GM12878 (cell line): ENCODE data around the gene SLC6A12. TPM values are rescaled to one million over a fixed set of nuclear protein-coding genes. Genes with fewer than 3 reads are reported as not detected.

ENCODE experiments used
- ATAC-seq: fragments of 200-7000 bp; cut with Tn5 transposase; 3 replicates; pipeline ENCODE4 v1.9.1; 2020; ENCODE audit warnings: mild to moderate bottlenecking, moderate library complexity
- Bru-seq: library from RNA; stranded (reverse); fragments of 400-500 nt; gene quantifications from one replicate; lab custom pipeline; 2021; lab: Mats Ljungman, UMichigan
- BruChase-seq, 2 experiments: library from RNA; stranded (reverse); fragments of 400-500 nt; gene quantifications; one replicate each; lab custom pipeline; 2021; lab: Mats Ljungman, UMichigan
- BruUV-seq: library from RNA; stranded (reverse); fragments of 400-500 nt; replicated peaks from 2 replicates; lab custom pipeline; 2021; lab: Mats Ljungman, UMichigan
- CTCF ChIA-PET: fragments of 300-600 bp; sonication (Branson Sonifier 250); formaldehyde crosslinking; extraction: SDS; loops from one replicate; lab custom pipeline; 2021; ENCODE audit warnings: inconsistent platforms; lab: Yijun Ruan, JAX
- POLR2A ChIA-PET: fragments of 350-600 bp; formaldehyde crosslinking; extraction: SDS; loops from one replicate; lab custom pipeline; 2021; ENCODE audit warnings: inconsistent platforms; lab: Charles Lee
- RAD21 ChIA-PET: fragments of 300-600 bp; sonication (Branson Sonifier 250); formaldehyde crosslinking; loops from one replicate; lab custom pipeline; 2023; ENCODE audit warnings: antibody characterized with exemption; ENCODE audit not compliant: unreplicated experiment; lab: Charles Lee
- SMC1A ChIA-PET: fragments of 300-600 bp; sonication (Branson Sonifier 250); formaldehyde crosslinking; loops from one replicate; lab custom pipeline; 2023; ENCODE audit not compliant: unreplicated experiment, uncharacterized antibody; lab: Charles Lee
- DNase-seq: peaks from one replicate; pipeline ENCODE4 v3.0.0-alpha.2; 2011; ENCODE audit warnings: low read depth, low spot score
- FAIRE-seq: peaks from 3 replicates; lab custom pipeline; 2011; peaks lifted over from hg19 to GRCh38; lab: Jason Lieb, UNC
- H2AFZ ChIP-seq: 2 replicates; pipeline ENCODE4 v1.6.0; 2011; ENCODE audit warnings: low read depth, low read length, control low read depth; ENCODE audit not compliant: control insufficient read depth
- H3K27ac ChIP-seq: 2 replicates; pipeline ENCODE4 v1.5.1; 2011; ENCODE audit warnings: control low read depth; ENCODE audit not compliant: control insufficient read depth, insufficient read depth
- H3K27me3 ChIP-seq, 2 experiments: replicated peaks in 1 of 2; 2 replicates each; pipeline versions ENCODE4 v1.6.0 to v1.6.1; 2011; ENCODE audit warnings: low read length in 1 of 2; ENCODE audit not compliant: control insufficient read depth in 2 of 2, insufficient read depth in 2 of 2
- H3K36me3 ChIP-seq, 2 experiments: 2 replicates each; pipeline ENCODE4 v1.5.1; 2011; ENCODE audit warnings: low read length in 1 of 2; ENCODE audit not compliant: control insufficient read depth in 2 of 2, insufficient read depth in 2 of 2
- H3K4me1 ChIP-seq: 2 replicates; pipeline ENCODE4 v1.6.1; 2011; ENCODE audit warnings: mild to moderate bottlenecking, low read length, moderate library complexity, mixed read lengths; ENCODE audit not compliant: control insufficient read depth, insufficient read depth
- H3K4me2 ChIP-seq: 2 replicates; pipeline ENCODE4 v1.6.0; 2011; ENCODE audit warnings: control low read depth; ENCODE audit not compliant: control insufficient read depth, insufficient read depth
- H3K4me3 ChIP-seq: fragments of 200-600 bp; sonication (generic); 2 replicates; pipeline ENCODE4 v1.5.1; 2016
- H3K79me2 ChIP-seq: 2 replicates; pipeline ENCODE4 v1.6.0; 2011; ENCODE audit warnings: low read length; ENCODE audit not compliant: control insufficient read depth, insufficient read depth
- H3K9ac ChIP-seq: 2 replicates; pipeline ENCODE4 v1.8.0; 2011; ENCODE audit warnings: low read length, control low read depth, mixed read lengths; ENCODE audit not compliant: control insufficient read depth, insufficient read depth
- H3K9me3 ChIP-seq: replicated peaks from 3 replicates; pipeline ENCODE4 v1.5.1; 2011; ENCODE audit warnings: mild to moderate bottlenecking, low read length; ENCODE audit not compliant: control insufficient read depth, insufficient read depth
- H4K20me1 ChIP-seq: 2 replicates; pipeline ENCODE4 v1.6.0; 2011; ENCODE audit not compliant: control insufficient read depth, insufficient read depth
- CEBPZ ChIP-seq: fragments of 150-350 bp; IDR thresholded peaks from 2 replicates; pipeline ENCODE4 v1.6.1; 2016; ENCODE audit warnings: low read depth, low read length
- EP300 ChIP-seq, 2 experiments: fragments of 150-350 bp in 1 of 2; IDR thresholded peaks; 2 replicates each; pipeline ENCODE4 v1.6.1; 2011 to 2012; ENCODE audit warnings: low read depth in 2 of 2, low read length in 2 of 2, borderline replicate concordance in 1 of 2, improper control_type of control experiment in 1 of 2, inconsistent platforms in 1 of 2; ENCODE audit not compliant: control insufficient read depth in 1 of 2
- ETV6 ChIP-seq, 2 experiments: fragments of 450-650 bp in 1 of 2; IDR thresholded peaks in 1 of 2; conservative IDR thresholded peaks in 1 of 2; 2 replicates each; pipeline ENCODE4 v1.6.1; 2014; ENCODE audit warnings: antibody characterized with exemption in 1 of 2, borderline replicate concordance in 1 of 2, low read depth in 1 of 2, mild to moderate bottlenecking in 1 of 2, moderate library complexity in 1 of 2
- LARP7 ChIP-seq: fragments of 450-650 bp; IDR thresholded peaks from 2 replicates; pipeline ENCODE4 v1.6.1; 2017; ENCODE audit warnings: mild to moderate bottlenecking
- MEF2B ChIP-seq: fragments of 450-650 bp; IDR thresholded peaks from 2 replicates; pipeline ENCODE4 v1.6.1; 2018; ENCODE audit warnings: mild to moderate bottlenecking, moderate library complexity; ENCODE audit not compliant: partially characterized antibody, poor library complexity, severe bottlenecking
- WGBS: methylation state at CpG from one replicate; pipeline ENCODE4 v1.1.6; 2016; ENCODE audit warnings: low lambda C conversion rate; ENCODE audit not compliant: insufficient replicate concordance, insufficient coverage; ENCODE audit errors: missing lambda C conversion rate; 5-methylcytosine and 5-hydroxymethylcytosine counted together
- in situ Hi-C: fragments of 300-500 bp; cut with MboI; formaldehyde crosslinking; loops from 9 replicates; pipeline ENCODE4 v1.14.3; 2018; ENCODE audit warnings: mixed read lengths
- intact Hi-C: fragments of 100-400 bp; cut with micrococcal nuclease; formaldehyde crosslinking; loops from one replicate; pipeline ENCODE4 v1.14.2; 2022; ENCODE audit not compliant: unreplicated experiment
- long read RNA-seq, 2 experiments: library from polyadenylated mRNA; unstranded; transcript quantifications; one replicate each; pipeline ENCODE4 v2.0.0, GENCODE V29; 2019 to 2020
- polyA minus RNA-seq, 3 experiments: library from RNA; depleted of rRNA, polyadenylated mRNA; stranded (reverse); fragments of >200 nt; gene quantifications; 2 replicates each; pipeline ENCODE4 v1.2.3, GENCODE V29; 2011
- polyA plus RNA-seq, 11 experiments: library from polyadenylated mRNA; depleted of rRNA in 4 of 11; unstranded in 6 of 11; stranded (reverse) in 5 of 11; fragments of >200 nt; fragmentation: Nextera tagmentation in 4 of 11; fragmentation: Illumina TruSeq in 1 of 11; extraction: Ambion mirVana in 4 of 11; extraction: Trizol in 1 of 11; gene quantifications; 1 replicate in 1 of 11; 2 replicates in 10 of 11; pipeline versions ENCODE4 v1.2.1 to v1.2.3, GENCODE V29; 2011 to 2016; ENCODE audit warnings: inconsistent platforms in 2 of 11, missing spikeins in 2 of 11, low read depth in 1 of 11
- total RNA-seq, 4 experiments: library from RNA; depleted of rRNA in 3 of 4; stranded (reverse); fragments of >200 nt in 3 of 4; fragmentation: Illumina TruSeq in 1 of 4; extraction: Trizol in 1 of 4; gene quantifications; 2 replicates each; pipeline versions ENCODE4 v1.2.1 to v1.2.3, GENCODE V29; 2013 to 2021

Gene SLC6A12
- 0.44 and 1.6 TPM in 2 replicates for total RNA-seq (2013; cell fraction: nucleolus; rRNA removed)
- total RNA-seq (2014; rRNA removed) (0.06 TPM in 1 of 2 replicates, not detected in the other), total RNA-seq (2014; rRNA removed; fragmentation: Illumina TruSeq; extraction: Trizol) (not detected in 2 replicates), total RNA-seq (2021) (not detected in 2 replicates), polyA plus RNA-seq (2011; rRNA removed) (0.11 TPM in 1 of 2 replicates, not detected in the other), polyA plus RNA-seq (2014; fragmentation: Illumina TruSeq; extraction: Trizol) (0.07 TPM in 1 of 2 replicates, not detected in the other), polyA plus RNA-seq (2014; fragmentation: Nextera tagmentation; extraction: Ambion mirVana) (not detected), polyA plus RNA-seq (2014; rRNA removed) (not detected in 2 replicates), polyA plus RNA-seq (2016; fragmentation: Nextera tagmentation; extraction: Ambion mirVana) (not detected), polyA minus RNA-seq (2011; rRNA and poly(A)+ RNA removed) (not detected in 2 replicates), Bru-seq, nascent RNA (percentile 21 among the genes with signal in this experiment), BruChase-seq, experiment 1, labeled RNA remaining after a 6-hour chase (percentile 32 among the genes with signal in this experiment), BruChase-seq, experiment 2, labeled RNA remaining after a 2-hour chase (percentile 30 among the genes with signal in this experiment)
- polyA plus RNA-seq (2011; ENCODE audit: low read depth): 0.10 TPM
- polyA plus RNA-seq (2011; cell fraction: cytosol; rRNA removed): 0.24 and 0.27 TPM in 2 replicates
- polyA plus RNA-seq (2011; cell fraction: nucleus; rRNA removed): 0.29 and 0.99 TPM in 2 replicates
- 0.22 and 0.28 TPM in 2 replicates for polyA plus RNA-seq (2012)
- polyA minus RNA-seq (2011; cell fraction: cytosol; rRNA and poly(A)+ RNA removed): not detected in 2 replicates
- polyA minus RNA-seq (2011; cell fraction: nucleus; rRNA and poly(A)+ RNA removed): 0.24 TPM in 1 of 2 replicates, not detected in the other
- long read RNA-seq, experiment 1: 0 reads
- long read RNA-seq, experiment 2: 0 reads

GRCh38 chr12:214003-214741, at the start of gene SLC6A12:
TSS of gene SLC6A12 (minus strand) at chr12:214157. CDS start at chr12:209986, 4,171 bp downstream.
- no peak within 1 kb of the TSS for H3K9ac ChIP-seq

More at GRCh38 chr12:214003-214741, at the start of gene SLC6A12:
- Histone ChIP-seq H3K9me3 (no peaks in the 10 kb centered on the region), H3K36me3 (no peaks in the 10 kb centered on the region), H4K20me1 (no peaks in the 10 kb centered on the region), H3K4me2 (no peak within 1 kb of the TSS), H3K27ac (no peak within 1 kb of the TSS), H3K4me3 (no peak within 1 kb of the TSS), H3K4me1 (peaks cover 10% of the 10 kb centered on the region), H3K27me3 (peaks cover 0 to 2% of the 10 kb centered on the region in 2 experiments; a peak in 2 of 4 replicates), H2AFZ (no peak within 1 kb of the TSS), H3K79me2 (no peaks in the 10 kb centered on the region)
- DNase-seq (no peak), ATAC-seq (no peak), FAIRE-seq (no peak)
- SMC1A ChIA-PET: no interaction called here
- TF ChIP-seq MEF2B: no peak
- no peak for TF ChIP-seq EP300 (IDR thresholded peaks at IDR 0.05; ENCODE audit: borderline replicate concordance in 1 of 2, control insufficient read depth in 1 of 2, low read depth in 2 of 2, low read length in 2 of 2)
- TF ChIP-seq ETV6 (conservative IDR thresholded peaks at IDR 0.05 in 1 of 2, IDR thresholded peaks at IDR 0.05 in 1 of 2; ENCODE audit: borderline replicate concordance in 1 of 2, low read depth in 1 of 2): no peak
- no peak for TF ChIP-seq CEBPZ
- no peak for TF ChIP-seq LARP7
- 12% methylated on average over 13 of the region's 14 CpGs for WGBS
- intact Hi-C loops (no loop called here), in situ Hi-C loops (no loop called here)
- BruUV-seq: no TSS peak
- POLR2A ChIA-PET: no interaction called here
- CTCF ChIA-PET: no interaction called here
- RAD21 ChIA-PET: no interaction called here
